Measurements from ENCODE around the gene ATIC.
"Not testable (repeated sequence)": the region's sequence is repeated elsewhere in the genome, so short reads cannot be mapped to it uniquely, and the experiment has no call there.

Gene ATIC

DNA sequence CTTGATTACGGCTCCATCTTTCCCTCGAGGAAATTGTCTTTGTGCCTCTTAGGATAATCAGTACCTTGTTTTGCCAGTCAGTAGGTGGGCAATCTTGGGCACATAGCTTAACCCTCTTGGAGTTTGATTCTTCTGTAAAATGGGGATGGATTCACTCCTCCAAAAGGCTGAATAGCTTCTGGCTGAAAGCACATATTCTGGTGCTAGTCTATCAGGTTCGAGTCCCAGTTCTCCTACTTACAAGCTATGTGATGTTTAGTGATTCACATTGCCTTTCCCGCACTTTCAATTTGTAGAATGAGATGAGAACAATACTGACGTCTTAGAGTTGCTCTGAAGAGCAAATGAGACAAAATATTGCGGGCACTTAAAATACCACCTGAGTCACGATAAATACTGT lies 43.9 kb downstream of the ATIC start:
- no peak overlapping the region for H3K9ac ChIP-seq (ENCODE audit: low read length)
- no peaks in the 10 kb centered on the region for H3K4me1 ChIP-seq (ENCODE audit: control insufficient read depth, low read depth, low read length)
- H3K27ac ChIP-seq (ENCODE audit: low read length), result no peak overlapping the region
- peaks cover 4% of the 10 kb centered on the region for H3K36me3 ChIP-seq (ENCODE audit: control insufficient read depth, low read depth, low read length)
- no peaks in the 10 kb centered on the region for H3K27me3 ChIP-seq (ENCODE audit: control insufficient read depth, insufficient read depth, low read length)
- no peak overlapping the region for H3K4me3 ChIP-seq (ENCODE audit: low read length)
- H3K9me3 ChIP-seq (ENCODE audit: control insufficient read depth, low read depth, low read length), result no peaks in the 10 kb centered on the region

DNA sequence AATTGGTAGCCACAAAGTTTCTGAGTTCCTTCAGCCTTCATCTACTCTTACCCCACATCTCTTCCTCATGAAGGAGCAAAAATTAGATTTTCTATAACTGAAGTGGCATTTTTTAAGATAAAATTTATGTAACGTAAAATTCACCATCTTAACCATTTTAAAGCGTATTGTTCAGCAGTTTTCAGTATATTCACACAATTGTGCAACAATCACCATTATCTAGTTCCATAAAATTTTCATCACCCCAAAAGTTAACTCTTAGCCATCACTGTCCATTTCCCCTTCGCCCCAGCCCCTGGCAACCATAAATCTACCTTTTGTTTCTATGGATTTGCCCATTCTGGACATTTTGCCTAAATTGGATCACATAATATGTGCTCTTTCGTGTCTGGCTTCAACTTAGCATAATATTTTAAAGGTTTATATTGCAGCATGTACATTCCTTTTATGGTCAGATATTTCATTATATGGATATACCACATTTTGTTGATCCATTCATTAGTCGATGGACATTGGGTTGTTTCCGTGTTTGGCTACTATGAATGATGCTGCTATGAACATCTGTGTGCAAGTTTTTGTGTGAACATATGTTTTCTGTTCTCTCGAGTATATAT lies 44.6 kb downstream of the ATIC start:
- H3K9ac ChIP-seq (ENCODE audit: low read length), result no peak overlapping the region
- H3K27me3 ChIP-seq (ENCODE audit: control insufficient read depth, insufficient read depth, low read length), result no peaks in the 10 kb centered on the region
- peaks cover 7% of the 10 kb centered on the region for H3K36me3 ChIP-seq (ENCODE audit: control insufficient read depth, low read depth, low read length)
- H3K27ac ChIP-seq (ENCODE audit: low read length), result no peak overlapping the region
- no peak overlapping the region for H3K4me3 ChIP-seq (ENCODE audit: low read length)
- no peaks in the 10 kb centered on the region for H3K4me1 ChIP-seq (ENCODE audit: control insufficient read depth, low read depth, low read length)
- H3K9me3 ChIP-seq (ENCODE audit: control insufficient read depth, low read depth, low read length), result no peaks in the 10 kb centered on the region

DNA sequence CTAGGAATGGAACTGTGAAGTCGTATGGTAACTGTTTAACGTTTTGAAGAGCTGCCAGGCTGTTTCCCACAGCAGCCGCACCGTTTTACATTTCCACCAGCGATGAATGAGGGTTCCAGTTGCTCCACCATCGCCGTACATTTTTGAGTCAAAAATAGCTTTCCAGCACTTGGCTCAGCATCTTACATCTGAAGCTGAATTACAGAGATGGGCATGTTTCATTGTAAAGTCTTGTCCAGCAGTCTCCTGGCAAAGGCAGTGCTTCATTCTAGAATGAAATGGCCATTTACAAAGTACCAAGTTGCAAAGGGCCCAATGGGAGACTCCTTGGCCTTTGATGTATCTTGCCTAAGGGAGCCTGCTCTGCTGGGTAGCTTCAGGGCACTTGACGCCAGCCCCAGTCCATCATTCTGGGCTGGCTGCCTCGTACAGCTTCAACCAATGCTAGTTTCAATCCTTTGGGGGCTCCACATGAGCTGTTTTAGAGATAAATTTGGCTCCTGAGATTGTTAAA lies 45.1 kb downstream of the ATIC start:
- H3K9me3 ChIP-seq (ENCODE audit: control insufficient read depth, low read depth, low read length), result no peaks in the 10 kb centered on the region
- H3K4me1 ChIP-seq (ENCODE audit: control insufficient read depth, low read depth, low read length), result no peaks in the 10 kb centered on the region
- no peak overlapping the region for H3K9ac ChIP-seq (ENCODE audit: low read length)
- no peak overlapping the region for H3K27ac ChIP-seq (ENCODE audit: low read length)
- H3K36me3 ChIP-seq (ENCODE audit: control insufficient read depth, low read depth, low read length), result peaks cover 12% of the 10 kb centered on the region
- H3K27me3 ChIP-seq (ENCODE audit: control insufficient read depth, insufficient read depth, low read length), result no peaks in the 10 kb centered on the region
- H3K4me3 ChIP-seq (ENCODE audit: low read length), result no peak overlapping the region

DNA sequence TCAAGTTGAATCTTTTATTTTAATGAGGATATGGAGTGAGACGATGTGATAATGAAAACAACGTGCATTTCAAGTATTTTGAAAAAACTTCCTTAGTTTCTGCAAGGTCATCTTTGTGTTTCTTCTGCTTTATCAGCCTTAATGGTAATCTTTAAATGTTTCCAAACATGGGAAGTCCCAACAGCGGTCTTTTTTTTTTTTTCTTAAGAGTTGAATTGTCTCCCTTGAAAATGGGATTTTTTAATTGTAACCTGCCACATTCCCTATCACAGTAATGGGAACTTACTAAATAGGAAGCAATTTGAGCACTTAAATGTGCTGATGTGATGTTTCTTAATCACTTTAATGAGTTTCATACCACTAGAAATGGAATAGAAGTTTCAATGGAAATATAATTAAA lies 45.8 kb downstream of the ATIC start:
- Histone ChIP-seq H3K27ac (ENCODE audit: low read length) (no peak overlapping the region), H3K9me3 (ENCODE audit: control insufficient read depth, low read depth, low read length) (no peaks in the 10 kb centered on the region), H3K4me1 (ENCODE audit: control insufficient read depth, low read depth, low read length) (no peaks in the 10 kb centered on the region), H3K9ac (ENCODE audit: low read length) (no peak overlapping the region), H3K27me3 (ENCODE audit: control insufficient read depth, insufficient read depth, low read length) (no peaks in the 10 kb centered on the region), H3K36me3 (ENCODE audit: control insufficient read depth, low read depth, low read length) (peaks cover 15% of the 10 kb centered on the region), H3K4me3 (ENCODE audit: low read length) (no peak overlapping the region)

DNA sequence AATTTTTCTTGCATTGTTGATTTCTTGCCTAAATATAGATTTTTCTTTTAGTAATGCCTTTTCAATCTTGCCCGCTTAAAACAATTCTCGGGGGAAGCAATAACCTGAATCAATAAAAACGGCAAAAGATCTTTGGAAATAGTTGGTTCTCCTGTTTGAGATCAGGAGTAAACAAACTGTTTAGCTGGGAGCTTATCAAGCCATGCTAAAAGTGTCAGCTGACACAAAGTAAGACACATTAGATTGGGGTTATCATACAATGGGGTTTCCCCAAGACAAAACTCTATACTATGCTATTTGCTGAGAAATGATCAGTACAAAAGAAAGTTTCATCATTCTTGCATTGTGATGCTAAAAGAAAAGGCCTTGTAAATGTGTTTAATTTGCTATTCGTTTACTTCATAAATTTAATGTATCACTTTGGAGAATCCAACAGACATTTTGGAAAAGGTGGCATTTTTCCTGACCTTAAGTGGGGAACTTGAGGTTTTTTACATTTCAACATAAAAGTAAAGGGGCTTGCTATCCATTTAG lies 46.5 kb downstream of the ATIC start:
- Histone ChIP-seq H3K36me3 (ENCODE audit: control insufficient read depth, low read depth, low read length) (peaks cover 15% of the 10 kb centered on the region), H3K4me1 (ENCODE audit: control insufficient read depth, low read depth, low read length) (no peaks in the 10 kb centered on the region), H3K27me3 (ENCODE audit: control insufficient read depth, insufficient read depth, low read length) (no peaks in the 10 kb centered on the region), H3K9ac (ENCODE audit: low read length) (no peak overlapping the region), H3K9me3 (ENCODE audit: control insufficient read depth, low read depth, low read length) (no peaks in the 10 kb centered on the region), H3K4me3 (ENCODE audit: low read length) (no peak overlapping the region), H3K27ac (ENCODE audit: low read length) (no peak overlapping the region)

DNA sequence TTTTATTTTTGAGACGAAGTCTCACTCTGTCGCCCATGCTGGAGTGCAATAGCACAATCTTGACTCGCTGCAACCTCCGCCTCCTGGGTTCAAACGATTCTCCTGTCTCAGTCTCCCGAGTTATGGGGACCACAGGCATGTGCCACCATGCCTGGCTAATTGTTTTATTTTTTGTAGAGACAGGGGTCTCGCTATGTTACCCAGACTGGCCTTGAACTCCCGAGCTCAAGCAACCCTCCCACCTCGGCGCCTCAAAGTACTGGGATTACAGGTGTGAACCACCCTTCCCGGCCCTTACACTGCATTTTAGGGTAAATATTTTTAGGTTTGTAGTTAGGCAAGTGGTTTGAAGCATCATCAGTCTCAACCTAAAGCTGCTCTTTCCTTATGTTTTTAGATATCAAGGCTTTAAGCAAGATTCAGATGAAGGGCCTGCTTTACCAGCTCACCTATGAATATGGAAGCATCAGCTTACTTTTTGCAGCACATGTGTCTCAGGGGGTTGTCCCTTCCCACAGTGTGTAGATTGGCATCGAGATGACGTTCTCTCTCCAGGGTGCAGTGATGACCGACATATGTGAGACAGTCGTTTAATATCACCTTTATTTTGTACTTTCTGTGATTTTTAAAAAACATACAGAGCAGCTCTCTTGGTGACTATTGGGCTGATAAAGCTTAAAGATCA lies 47.2 kb downstream of the ATIC start:
- Histone ChIP-seq H3K9me3 (ENCODE audit: control insufficient read depth, low read depth, low read length) (no peaks in the 10 kb centered on the region), H3K36me3 (ENCODE audit: control insufficient read depth, low read depth, low read length) (peaks cover 15% of the 10 kb centered on the region), H3K4me3 (ENCODE audit: low read length) (no peak overlapping the region), H3K27me3 (ENCODE audit: control insufficient read depth, insufficient read depth, low read length) (no peaks in the 10 kb centered on the region), H3K4me1 (ENCODE audit: control insufficient read depth, low read depth, low read length) (no peaks in the 10 kb centered on the region), H3K9ac (ENCODE audit: low read length) (no peak overlapping the region), H3K27ac (ENCODE audit: low read length) (no peak overlapping the region)

DNA sequence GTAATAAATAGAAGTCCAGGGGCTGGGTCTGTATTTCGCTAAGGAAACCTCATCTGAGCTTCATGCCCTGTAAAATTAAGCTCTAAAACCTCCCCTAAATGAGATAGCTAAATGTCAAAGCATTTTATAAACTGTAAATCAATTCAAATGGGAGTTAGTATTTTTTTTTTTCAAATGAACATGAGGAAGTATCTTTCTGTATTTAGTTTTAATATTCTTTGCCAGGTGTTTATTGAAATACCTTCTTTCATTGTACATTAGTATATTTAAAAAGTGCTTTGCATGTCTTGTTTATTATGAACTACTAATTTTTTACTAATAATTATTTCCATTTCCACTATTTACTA lies 47.7 kb downstream of the ATIC start:
- H3K4me1 ChIP-seq (ENCODE audit: control insufficient read depth, low read depth, low read length), result no peaks in the 10 kb centered on the region
- no peak overlapping the region for H3K9ac ChIP-seq (ENCODE audit: low read length)
- no peak overlapping the region for H3K27ac ChIP-seq (ENCODE audit: low read length)
- H3K9me3 ChIP-seq (ENCODE audit: control insufficient read depth, low read depth, low read length), result no peaks in the 10 kb centered on the region
- no peak overlapping the region for H3K4me3 ChIP-seq (ENCODE audit: low read length)
- peaks cover 15% of the 10 kb centered on the region for H3K36me3 ChIP-seq (ENCODE audit: control insufficient read depth, low read depth, low read length)
- no peaks in the 10 kb centered on the region for H3K27me3 ChIP-seq (ENCODE audit: control insufficient read depth, insufficient read depth, low read length)

DNA sequence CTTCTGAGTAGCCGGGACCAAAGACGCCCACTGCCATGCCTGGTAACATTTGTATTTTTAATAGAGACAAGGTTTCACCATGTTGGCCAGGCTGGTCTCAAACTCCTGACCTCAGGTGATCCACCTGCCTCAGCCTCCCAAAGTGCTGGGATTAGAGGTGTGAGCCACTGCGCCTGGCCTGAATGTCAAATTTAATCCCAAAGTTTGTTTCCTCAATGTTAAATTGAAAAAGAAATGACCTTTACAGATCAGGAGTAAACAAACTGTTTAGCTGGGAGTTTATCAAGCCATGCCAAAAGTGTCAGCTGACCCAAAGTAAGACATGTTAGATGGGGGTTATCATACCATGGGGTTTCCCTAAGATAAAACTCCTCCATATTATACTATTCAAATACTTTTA lies 48.2 kb downstream of the ATIC start:
- H3K36me3 ChIP-seq (ENCODE audit: control insufficient read depth, low read depth, low read length), result peaks cover 19% of the 10 kb centered on the region
- not testable (repeated sequence) for H3K27me3 ChIP-seq (ENCODE audit: control insufficient read depth, insufficient read depth, low read length); H3K9ac ChIP-seq (ENCODE audit: low read length); H3K4me1 ChIP-seq (ENCODE audit: control insufficient read depth, low read depth, low read length); H3K27ac ChIP-seq (ENCODE audit: low read length); H3K9me3 ChIP-seq (ENCODE audit: control insufficient read depth, low read depth, low read length); H3K4me3 ChIP-seq (ENCODE audit: low read length)

DNA sequence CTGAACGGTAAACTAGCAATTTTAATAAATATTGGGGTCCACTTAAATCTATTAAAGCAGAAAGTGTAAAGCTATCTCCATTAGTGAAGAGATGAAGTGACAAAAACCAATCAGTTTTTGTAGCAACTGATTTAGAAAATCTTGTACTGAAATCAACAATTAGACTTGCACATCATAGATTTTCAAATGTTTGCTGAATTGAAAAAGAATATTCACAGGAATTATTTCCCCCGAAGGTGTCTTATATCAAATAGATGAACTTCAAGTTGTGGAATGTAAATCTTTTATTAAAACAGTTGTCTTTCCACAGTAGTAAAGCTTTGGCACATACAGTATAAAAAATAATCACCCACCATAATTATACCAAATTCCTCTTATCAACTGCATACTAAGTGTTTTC lies 48.7 kb downstream of the ATIC start:
- no peaks in the 10 kb centered on the region for H3K27me3 ChIP-seq (ENCODE audit: control insufficient read depth, insufficient read depth, low read length)
- H3K9me3 ChIP-seq (ENCODE audit: control insufficient read depth, low read depth, low read length), result no peaks in the 10 kb centered on the region
- no peak overlapping the region for H3K27ac ChIP-seq (ENCODE audit: low read length)
- no peak overlapping the region for H3K4me3 ChIP-seq (ENCODE audit: low read length)
- no peaks in the 10 kb centered on the region for H3K4me1 ChIP-seq (ENCODE audit: control insufficient read depth, low read depth, low read length)
- peaks cover 24% of the 10 kb centered on the region for H3K36me3 ChIP-seq (ENCODE audit: control insufficient read depth, low read depth, low read length)
- H3K9ac ChIP-seq (ENCODE audit: low read length), result no peak overlapping the region

DNA sequence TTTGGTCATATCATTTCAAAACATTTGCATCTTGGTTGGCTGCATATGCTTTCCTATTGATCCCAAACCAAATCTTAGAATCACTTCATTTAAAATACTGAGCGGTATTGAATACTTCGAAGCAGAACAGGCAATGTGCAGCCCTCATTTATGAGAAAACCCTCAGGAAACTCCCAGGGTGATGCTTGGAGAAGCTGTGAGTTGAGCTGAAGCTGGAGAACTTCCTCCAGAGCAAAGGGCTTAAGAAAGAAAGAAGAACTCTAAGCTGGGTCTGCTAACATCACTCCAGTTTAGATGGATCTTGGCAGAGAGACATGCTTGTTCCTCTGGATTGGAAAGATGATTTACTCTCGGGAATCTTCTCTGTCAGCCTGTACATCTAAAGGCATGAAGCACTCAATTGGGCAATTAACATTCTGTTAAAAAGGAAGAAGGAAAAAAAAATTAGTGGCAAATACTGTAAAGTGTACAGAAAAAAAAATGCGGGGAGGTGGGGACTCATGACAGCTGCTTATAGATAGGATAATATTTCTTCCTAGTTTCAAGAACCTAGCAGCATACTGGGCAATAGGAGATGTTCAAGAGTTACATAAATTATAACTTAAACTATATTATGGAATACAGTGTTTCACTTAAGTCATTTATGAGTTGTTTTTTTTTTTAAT lies 49.5 kb downstream of the ATIC start:
- H3K27ac ChIP-seq (ENCODE audit: low read length), result no peak overlapping the region
- H3K4me1 ChIP-seq (ENCODE audit: control insufficient read depth, low read depth, low read length), result no peaks in the 10 kb centered on the region
- peaks cover 26% of the 10 kb centered on the region for H3K36me3 ChIP-seq (ENCODE audit: control insufficient read depth, low read depth, low read length)
- H3K9ac ChIP-seq (ENCODE audit: low read length), result no peak overlapping the region
- no peaks in the 10 kb centered on the region for H3K9me3 ChIP-seq (ENCODE audit: control insufficient read depth, low read depth, low read length)
- H3K4me3 ChIP-seq (ENCODE audit: low read length), result no peak overlapping the region
- H3K27me3 ChIP-seq (ENCODE audit: control insufficient read depth, insufficient read depth, low read length), result no peaks in the 10 kb centered on the region

DNA sequence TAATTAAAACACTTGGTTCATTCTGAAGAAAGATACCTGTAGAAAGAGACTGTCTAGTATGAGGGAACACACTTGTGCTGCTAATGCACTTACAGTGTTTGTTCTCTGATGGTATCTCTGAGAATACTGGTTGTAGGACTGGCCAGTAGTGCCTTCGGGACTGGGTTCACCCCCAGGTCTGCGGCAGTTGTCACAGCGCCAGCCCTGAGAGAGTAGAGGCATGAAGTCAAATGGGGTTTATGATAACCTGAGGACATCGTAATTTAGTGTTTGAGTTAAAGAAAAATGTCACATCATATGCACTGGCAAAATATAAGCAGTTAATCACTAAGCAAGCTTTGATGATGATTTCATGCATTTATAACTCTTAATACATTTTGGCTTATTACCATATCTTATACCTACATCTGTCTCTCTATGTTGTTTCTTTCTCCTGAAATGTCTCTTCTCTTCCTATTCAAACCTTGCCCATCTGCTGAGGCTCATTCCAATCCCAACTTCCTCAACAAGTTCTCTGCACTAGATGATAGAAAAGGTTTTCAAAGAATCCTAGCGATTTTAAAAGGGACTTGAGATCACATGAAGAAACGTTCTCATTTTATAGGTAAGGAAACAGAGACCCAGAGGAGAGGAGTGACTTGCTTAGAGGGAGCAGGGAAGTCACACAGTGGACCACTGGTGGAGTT lies 50.2 kb downstream of the ATIC start:
- Histone ChIP-seq H3K36me3 (ENCODE audit: control insufficient read depth, low read depth, low read length) (peaks cover 33% of the 10 kb centered on the region), H3K27ac (ENCODE audit: low read length) (no peak overlapping the region), H3K27me3 (ENCODE audit: control insufficient read depth, insufficient read depth, low read length) (no peaks in the 10 kb centered on the region), H3K9me3 (ENCODE audit: control insufficient read depth, low read depth, low read length) (no peaks in the 10 kb centered on the region), H3K9ac (ENCODE audit: low read length) (no peak overlapping the region), H3K4me3 (ENCODE audit: low read length) (no peak overlapping the region), H3K4me1 (ENCODE audit: control insufficient read depth, low read depth, low read length) (no peaks in the 10 kb centered on the region)

Measured in iPS-18a (cell line).